HG03139 (cell line): Measurements from ENCODE around the gene AGAP1.

ENCODE experiments used
- ATAC-seq: cut with Tn5 transposase; IDR thresholded peaks from one replicate; pipeline ENCODE4 v1.9.1; 2021; ENCODE audit not compliant: unreplicated experiment

AGAP1 gene

DNA sequence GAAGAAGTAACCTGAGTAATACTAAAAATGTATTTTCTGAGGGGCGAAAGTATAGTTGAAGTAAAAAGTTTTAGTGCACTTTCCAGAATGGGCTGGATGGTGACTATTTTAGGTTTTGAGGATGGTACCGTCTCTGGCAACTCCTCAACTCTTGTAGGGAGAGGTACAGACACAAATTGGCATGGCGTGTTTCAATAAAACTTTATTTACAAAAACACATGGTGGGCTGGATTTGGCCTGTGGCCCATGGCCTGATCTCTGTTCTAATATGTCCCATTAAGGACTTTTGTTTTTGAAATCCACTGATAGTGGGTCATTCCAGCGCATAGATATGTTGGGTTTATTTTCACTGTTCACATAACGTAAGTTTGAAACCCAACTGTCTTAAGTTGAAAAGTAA is 132.8 kb downstream of the AGAP1 start:
- no peak for ATAC-seq

DNA sequence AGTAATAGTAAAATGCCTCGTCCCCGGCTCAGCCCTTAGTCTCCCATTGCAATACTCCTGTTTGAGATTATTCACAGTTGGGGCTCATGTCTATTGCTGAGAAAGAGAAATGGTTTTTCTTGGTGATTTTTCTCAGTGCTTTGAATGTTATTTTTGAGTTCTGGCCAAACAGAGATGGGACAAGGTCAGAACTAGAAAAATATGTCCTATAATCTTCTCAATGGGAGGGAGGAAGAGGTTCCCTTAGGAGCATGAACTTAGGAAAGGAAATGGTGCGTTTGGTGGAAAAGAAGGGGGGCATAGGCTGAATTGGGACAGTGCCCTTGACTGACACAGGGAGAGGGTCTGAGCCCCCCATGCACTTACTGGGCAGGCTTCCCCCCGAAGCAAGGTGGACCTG is 133.8 kb downstream of the AGAP1 start:
- no peak for ATAC-seq

DNA sequence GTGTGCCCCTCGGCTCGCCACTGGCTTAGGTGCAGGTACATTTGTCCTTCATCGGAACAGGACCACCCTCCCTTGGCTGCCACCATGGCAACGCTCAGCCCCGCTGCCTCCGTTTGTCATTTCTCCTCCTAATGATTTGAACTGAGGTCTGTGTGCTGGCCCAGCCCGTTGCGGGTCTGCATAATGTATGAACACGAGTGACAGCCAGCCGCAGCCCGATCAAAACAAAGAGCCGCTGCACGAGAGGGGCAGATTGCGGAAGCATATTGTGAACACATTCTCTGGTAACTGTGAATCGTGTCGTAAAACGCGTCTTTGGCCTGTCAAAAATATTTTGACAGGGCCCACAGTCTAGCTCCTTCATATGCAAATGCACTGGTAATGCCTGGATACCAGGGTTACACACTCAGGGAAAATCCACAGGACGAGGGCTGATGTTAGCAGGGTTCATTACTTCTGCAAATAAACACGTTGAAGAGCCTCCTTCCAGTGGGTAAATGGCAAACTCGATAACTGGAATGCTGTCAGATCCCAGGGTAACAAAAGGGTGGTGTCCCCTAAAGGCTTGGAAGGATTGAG is 137.0 kb downstream of the AGAP1 start:
- ATAC-seq, result no peak

DNA sequence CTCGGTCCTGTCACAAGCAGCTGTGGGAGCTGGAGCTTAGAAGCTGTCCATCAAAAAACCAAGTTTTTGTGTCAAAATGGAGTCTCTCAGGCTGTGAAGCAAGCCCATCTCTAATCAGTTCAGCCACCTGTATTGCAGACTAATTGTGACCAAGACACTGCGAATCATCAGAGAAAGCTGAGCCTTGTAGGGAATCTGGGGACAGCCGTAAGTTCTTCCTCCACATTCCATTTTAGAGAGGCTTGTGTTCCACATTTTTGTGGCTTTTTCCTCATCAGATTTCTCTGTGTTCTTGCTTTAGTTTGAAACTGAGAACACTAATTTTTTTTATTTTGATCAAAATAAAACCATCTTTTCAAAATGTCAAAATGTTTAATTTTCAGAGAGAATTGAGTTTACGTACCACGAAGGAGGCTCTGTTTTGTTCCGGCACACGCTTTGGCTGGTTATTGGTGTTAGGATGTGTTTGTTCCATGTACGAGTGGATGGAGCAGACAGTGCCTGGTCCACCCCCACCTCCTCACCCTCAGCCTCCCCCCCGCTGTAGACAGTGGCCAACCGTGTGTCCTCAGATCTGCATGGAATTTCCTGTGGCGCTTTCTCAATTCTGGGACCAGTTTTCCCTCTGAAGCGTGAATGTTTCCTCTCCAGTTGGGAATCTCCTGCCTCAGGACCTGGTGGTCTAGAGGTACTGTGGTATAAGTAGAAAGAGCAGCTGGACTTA is 140.8 kb downstream of the AGAP1 start:
- ATAC-seq, result no peak

DNA sequence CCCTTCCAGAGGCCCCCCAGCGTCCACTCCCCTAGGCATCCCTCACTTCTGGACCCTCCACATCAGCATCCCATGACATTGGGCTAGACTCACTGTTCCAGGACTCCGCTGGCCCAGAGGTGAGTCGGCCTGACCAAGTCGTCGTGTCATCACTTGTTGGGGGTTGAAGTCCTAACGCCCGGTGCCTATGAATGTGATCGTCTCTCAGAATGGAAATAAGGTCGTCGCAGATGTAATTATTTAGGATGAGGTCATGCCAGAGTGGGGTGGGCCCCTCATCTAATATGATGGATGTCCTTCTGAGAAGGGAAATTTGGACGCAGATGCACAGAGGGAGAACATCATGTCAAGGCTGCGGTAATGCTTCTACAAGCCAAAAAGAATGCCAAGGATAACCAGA is 142.7 kb downstream of the AGAP1 start:
- no peak for ATAC-seq

DNA sequence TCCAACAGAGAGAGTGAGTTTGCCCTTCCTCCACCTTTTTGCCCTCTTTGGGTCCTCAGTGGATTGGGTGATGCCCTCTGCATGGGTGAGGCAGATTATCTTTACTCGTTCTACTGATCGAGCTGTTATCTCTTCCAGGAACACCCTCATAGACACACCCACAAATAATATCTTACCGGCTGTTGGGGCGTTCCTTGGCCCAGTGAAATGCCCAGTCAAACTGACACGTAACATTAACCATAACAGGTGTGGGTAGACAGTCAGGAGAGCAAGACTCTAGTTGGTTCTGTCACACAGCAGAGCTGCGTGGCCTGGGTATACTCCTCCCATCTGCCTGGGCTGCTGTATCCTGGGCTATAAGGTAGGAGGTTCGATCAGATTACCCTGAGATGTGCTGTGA is 144.1 kb downstream of the AGAP1 start:
- ATAC-seq, result no peak

DNA sequence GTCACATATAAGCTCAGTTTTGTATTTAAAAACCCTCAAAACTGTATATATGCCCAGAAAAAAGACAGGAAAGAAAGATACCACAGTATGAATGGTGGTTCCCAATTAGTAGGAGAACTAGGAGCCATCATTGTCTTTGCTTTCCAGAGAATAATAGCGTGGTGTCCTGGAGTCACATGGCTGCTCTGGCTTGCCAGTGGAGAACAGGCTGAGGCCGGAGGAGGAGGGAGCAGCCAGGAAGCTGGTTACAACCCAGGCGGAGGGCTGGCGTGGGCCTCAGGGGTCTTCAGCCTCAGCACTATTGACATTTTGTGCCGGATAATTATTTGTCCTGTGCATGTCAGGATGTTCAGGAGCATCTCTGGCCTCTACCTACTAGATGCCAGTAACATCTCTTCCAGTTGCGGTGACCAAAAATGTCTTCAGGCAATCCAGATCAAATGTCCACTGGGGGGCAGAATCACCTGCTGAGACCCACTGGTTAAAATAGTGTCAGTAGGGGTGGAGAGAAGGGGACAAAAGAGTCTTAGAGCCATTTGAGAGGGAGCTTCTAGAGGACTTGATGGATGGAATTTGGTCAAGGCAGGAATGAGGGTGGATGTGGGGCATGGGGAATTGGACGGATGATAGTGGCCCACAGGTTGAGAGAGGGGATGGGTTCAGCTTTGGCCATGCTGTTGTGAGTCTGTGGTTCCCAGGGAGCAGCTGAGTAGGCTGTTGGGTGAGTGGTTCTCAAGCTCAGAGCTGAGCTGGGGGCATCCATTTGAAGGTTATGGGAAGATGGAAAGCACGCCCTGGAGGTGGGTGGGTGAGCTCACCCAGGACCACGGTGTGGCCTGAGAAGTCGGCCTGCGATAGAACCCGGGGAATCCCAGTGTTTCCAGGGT is 144.9 kb downstream of the AGAP1 start:
- ATAC-seq, result no peak

DNA sequence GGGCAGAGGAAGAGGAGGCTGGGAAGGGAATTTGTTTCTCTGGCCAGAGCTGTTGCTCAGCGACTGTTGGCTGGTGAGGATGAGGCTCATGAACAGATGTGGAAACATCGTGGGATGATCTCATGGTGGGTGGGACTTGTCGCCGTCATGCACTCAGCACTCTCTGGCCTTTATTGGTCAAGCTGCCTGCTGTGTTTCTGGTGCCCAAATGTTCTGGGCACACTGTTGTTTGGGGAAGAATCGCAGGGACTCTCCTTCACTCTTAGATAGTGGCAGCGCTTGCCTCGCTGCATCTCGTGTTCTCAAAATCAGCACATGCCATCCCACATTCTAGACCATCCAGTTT is 145.6 kb downstream of the AGAP1 start:
- ATAC-seq, result no peak

DNA sequence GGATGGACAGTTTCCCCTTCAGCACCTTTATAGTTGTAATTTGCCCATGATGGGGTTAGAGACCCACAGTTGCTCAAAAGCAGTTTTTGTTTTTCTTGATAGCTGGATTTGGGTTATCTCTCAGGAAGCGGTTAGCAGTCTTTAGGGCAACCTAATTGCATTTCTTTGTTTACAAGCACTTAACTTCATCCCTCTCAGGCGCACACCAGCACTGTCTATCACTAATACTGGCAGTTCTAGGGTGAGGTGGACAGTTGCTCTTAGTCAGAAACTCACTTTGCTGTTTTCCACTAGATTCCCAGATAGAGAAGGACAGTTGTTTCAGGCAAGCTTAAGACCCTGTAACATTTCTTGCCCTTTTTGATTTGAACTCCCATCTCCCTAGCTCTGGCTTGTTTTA is 146.0 kb downstream of the AGAP1 start:
- ATAC-seq, result no peak

DNA sequence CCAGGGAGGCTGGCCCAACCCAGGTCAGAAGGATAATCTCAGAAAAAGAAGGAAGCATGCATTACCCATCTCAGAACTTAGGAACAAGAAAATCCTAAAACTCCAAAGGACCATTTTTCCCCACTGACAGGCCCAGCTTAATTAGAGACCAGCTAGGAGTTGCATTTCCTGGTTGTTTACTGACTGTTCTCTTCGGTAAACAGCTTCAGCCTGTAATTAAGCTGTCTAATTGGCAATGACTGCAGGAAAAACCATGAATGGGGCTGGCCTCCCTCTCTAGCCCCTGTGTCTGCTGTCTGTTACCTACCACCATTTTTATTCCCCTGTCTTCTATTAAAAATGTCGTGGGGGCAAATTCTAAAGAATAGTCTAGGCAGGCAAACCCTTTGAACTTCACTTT is 146.5 kb downstream of the AGAP1 start:
- ATAC-seq, result no peak

DNA sequence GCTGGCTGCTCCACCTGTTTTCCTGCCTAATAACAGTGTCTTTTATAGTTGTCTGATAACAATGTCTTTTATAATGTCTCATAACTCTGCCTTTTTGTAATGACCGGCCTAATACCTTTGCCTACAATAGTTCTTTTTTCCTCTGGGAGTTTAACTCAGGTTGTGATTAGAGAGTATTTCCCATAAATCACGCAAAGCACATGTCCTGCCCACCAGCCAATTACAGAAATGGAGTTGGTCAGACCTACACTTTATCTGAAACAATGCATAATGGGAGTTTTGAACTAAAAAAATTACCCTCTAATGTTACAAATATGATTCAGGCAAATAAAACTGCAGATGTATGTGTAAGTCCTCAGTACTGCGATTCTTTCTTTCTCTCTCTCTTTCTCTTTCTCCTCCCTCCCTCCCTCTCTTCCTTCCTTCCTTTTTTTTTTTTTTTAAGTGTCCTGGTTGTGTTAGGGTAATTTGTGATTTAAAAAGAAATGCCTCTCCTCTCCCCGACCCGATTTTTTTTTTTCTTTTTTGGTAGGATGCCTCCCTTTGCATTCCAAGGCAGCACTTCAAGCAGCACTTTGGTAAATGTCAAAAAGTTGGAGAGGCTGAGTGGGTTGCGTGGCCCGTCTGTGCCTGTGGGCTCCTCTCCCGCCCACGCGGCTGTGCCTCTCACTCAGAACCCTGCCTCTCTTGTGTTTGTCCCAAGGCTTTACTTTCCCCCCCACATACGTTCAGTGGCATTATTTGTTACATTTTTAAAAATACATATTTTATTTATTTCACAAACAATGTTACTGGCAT is 147.3 kb downstream of the AGAP1 start:
- ATAC-seq, result no peak

DNA sequence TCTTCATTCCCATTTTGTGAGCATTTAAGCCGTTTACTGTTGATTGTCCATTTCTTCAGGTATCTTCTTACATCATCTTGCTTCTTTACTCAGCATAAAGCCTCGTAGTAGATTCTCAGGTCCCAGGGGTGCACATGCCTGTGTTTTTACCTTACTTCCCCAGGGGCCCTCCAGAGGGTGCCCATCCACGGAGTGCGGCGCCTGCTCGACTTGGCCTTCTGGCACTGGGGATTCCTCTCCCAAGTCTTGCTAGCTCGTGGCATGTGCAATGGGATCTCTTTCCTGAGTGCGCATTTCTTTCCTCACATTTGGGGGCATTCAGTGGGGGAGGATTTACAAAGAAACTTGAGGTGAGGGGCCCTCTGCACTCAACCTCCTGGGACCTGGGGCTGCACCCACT is 148.1 kb downstream of the AGAP1 start:
- ATAC-seq, result no peak

DNA sequence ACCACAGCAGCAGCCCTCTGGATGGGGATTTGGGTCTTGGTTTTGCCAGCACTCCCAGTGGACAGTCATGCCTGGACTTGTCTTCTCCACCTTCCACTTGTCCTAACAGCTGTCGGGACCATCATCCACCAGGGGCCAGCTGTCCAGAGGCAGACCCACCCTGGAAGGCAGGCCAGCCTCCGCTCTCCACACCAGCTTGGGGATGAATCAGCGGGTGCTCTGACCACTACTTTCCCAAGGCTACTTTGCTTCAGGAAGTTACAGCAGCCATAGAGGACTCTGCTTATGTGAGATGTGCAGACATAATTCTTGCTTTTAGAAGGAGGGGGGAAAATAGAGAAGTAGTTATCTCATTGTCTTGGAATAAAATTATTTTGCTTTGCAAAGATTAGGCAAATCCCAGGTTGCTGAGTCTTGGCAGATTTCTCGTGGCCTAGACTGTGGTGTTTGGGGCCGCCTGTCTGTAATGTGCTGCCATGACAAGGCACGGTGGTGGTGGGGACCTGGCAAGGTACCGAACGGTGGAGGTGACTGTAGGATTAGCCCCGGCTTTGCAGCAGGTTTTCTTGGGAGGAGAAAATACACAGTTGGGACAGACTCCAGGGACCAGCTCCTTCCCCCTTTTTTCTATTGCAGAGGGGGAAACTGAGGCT is 148.7 kb downstream of the AGAP1 start:
- ATAC-seq, result no peak

DNA sequence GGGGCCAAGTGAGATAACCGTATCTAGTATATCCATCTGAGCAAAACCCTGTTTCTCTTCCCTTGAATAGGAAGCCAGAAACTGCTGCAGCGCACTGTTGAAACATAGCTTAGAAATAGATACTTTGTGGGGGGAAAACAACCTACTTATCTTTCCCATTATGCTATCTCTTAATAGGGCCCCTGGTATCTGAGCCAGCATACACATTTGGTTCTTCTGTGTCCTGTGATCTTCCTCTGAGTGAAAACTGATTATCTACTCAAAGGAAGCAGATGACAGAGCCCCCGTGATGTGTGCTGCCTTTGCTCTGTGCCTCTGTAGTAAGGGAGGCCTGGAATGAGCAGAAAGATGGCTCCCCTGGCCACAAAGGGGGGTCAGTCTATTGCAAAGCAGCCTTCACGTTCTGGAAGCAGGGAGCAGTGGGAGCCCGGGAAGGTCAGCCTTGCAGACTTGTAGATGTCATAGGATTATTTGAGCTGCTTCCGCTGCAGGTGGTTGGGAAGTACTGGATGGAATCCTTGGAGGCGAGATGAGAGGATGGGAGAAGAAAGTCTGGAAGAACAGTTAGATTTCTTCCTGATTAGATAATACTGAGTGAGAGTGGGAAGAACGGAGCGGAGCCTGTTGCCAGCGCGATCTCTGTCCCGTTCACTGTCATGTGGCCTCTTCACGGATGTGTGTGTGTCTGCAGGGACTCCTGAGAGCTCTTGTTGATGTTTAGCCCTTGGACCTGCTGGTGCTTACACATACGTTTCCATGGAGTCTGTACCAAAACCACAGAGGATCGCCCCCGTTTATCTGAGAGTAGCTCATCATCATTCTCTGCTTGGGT is 150.1 kb downstream of the AGAP1 start:
- no peak for ATAC-seq

DNA sequence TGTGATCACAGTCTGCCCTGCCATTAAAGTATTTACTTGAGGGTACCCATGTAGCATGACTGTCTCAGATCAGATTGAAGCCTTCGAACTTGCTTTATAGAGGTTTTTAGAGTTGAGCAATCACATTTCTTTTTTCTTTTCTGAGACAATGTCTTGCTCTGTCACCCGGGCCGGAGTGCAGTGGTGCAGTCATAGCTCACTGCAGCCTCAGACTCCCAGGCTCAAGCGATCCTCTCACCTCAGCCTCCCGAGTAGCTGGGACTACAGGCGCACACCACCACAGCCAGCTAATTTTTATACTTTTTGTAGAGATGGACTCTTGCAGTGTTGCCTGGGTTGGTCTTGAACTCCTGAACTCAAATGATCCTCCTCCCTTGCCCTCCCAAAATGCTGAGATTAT is 153.4 kb downstream of the AGAP1 start:
- ATAC-seq, result no peak

DNA sequence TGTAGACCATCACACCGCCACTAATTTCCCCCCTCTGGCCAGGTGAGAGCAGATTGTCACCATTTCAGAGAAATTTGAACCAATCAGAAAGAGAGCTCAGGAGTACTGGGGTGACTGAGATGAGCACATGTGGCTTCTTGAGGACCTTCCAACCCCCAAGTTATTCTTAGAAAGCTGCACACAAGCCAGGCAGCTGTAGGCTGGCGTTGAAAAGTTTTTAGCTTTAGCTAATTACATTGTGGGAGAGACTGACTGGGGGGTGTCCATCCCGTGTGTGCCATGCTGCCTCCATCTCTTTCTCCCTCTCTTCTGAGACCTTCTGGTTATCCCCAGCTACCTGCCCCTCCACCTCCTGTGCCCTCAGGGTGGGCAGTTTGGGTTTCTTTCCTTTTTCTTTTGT is 154.0 kb downstream of the AGAP1 start:
- ATAC-seq, result no peak

DNA sequence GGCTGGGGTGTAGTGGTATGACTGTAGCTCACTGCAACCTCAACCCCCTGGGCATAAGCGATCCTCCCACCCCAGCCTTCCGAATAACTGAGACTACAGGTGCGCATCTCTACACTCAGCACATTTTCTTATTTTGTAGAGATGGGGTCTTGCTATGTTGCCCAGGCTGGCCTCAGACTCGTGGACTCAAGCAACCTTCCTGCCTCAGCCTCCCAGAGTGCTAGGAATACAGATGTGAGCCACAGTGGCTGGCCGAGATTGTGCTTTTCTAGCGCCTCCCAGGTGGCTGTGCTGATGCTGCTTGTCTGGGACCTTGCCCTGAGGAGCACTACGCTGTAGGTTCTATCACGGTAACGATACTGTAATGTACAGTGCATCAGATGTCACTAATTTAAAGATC is 155.6 kb downstream of the AGAP1 start:
- ATAC-seq, result no peak

DNA sequence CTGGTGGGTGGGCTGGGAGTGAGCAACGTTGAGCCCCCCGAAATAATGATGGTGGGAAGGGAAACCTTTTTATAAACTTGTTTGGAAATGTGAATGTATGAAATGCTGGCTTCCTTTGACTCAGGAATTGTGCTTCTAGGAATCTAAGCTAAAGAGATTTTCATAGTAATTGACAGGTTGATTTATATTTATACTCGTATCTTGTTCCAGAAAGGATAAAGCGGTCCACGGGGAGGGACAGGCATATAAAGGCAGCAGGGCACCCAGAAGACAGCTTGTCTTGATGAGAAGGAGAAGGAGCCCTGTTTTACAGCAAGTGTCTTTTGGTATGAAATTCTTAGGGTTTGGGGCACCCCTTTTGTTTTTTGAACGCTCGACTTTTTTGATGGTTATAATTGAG is 157.8 kb downstream of the AGAP1 start:
- no peak for ATAC-seq

DNA sequence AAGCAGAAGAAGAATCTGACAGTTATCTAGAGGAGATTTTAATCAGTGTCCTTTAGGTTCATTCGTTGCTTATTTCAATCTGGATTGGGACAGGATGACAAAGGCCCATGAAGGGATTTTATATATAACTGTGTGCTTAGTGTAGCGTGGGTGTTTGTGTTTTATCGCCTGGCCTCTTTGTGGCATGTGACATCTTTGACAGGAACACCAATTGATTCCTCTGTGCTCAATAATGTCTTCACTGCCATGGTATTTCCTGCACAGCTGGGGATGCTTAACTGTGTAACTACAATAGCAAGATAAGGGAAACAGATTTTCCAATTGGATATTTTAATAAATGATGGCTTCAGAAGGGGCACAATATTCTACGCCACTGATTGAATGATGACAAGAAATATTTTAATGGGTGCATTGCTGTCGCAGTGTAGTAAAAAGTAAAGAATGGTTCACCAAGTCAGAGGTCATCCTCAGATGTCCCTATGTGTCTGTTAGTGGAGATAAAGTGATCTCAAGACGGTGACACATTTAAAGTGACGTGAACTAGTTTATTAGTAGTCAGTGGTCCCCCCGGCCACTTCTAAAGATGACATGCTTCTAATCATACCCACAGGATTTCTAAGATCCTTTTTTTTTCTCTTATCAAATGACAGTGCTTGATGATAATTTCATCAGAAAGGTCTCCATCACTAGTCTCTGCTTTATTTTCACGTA is 160.4 kb downstream of the AGAP1 start:
- ATAC-seq, result no peak
